Adrenal gland (tissue), 12 donors: Measurements from ENCODE around the gene RPL4. TPM values are rescaled to one million over a fixed set of nuclear protein-coding genes. Genes with fewer than 3 reads are reported as not detected.

Experiments
- DNase-seq, 7 donors: peaks; one replicate each; pipeline ENCODE4 v3.0.0-alpha.2; 2019 to 2020
- H3K27ac ChIP-seq, 5 donors: fragments of 200-600 bp; sonication (generic) in 4 of 5; 1 replicate in 3 of 5; 2 replicates in 2 of 5; pipeline versions ENCODE4 v1.5.1 to v1.8.0; 2016 to 2020; ENCODE audit warnings: mild to moderate bottlenecking in 1 of 5
- H3K27me3 ChIP-seq: fragments of 200-600 bp; 2 replicates; pipeline ENCODE4 v1.8.0; 2021
- H3K36me3 ChIP-seq, 2 donors: fragments of 200-600 bp; replicated peaks in 1 of 2; 1 replicate in 1 of 2; 2 replicates in 1 of 2; pipeline versions ENCODE4 v1.5.1 to v1.8.0; 2018 to 2022
- H3K4me1 ChIP-seq, 2 donors: fragments of 200-600 bp; replicated peaks in 1 of 2; 1 replicate in 1 of 2; 2 replicates in 1 of 2; pipeline versions ENCODE4 v1.5.1 to v1.8.0; 2018 to 2021
- H3K4me3 ChIP-seq, 4 donors: fragments of 200-600 bp; sonication (generic) in 3 of 4; one replicate each; pipeline ENCODE4 v1.5.1; 2016 to 2018
- H3K9me3 ChIP-seq, 3 donors: fragments of 200-600 bp; sonication (generic) in 1 of 3; replicated peaks in 1 of 3; 1 replicate in 2 of 3; 2 replicates in 1 of 3; pipeline versions ENCODE4 v1.5.1 to v1.8.0; 2016 to 2021
- POLR2A ChIP-seq, 2 donors: fragments of 450-650 bp; IDR thresholded peaks; one replicate each; pipeline ENCODE4 v1.6.1; 2017; ENCODE audit warnings: antibody characterized with exemption in 2 of 2, mild to moderate bottlenecking in 2 of 2, moderate library complexity in 1 of 2
- WGBS, 4 donors: extraction: QIAGEN DNeasy Blood & Tissue Kit in 2 of 4; methylation state at CpG; one replicate each; pipeline versions ENCODE4 v1.1.5 to v1.1.7; 2013 to 2017; 5-methylcytosine and 5-hydroxymethylcytosine counted together
- intact Hi-C, 2 donors: fragments of 100-400 bp; cut with DNase I; formaldehyde crosslinking; loops; one replicate each; pipeline versions ENCODE4 v1.14.1 to v1.15.0; 2022 to 2023
- polyA plus RNA-seq, 3 donors: library from polyadenylated mRNA; stranded (reverse); fragments of 200-250 nt in 2 of 3; fragments of 350-450 nt in 1 of 3; fragmentation: Illumina TruSeq in 1 of 3; extraction: RNeasy Lipid Tissue Mini Kit (QIAGEN cat#74804) in 1 of 3; gene quantifications; one replicate each; pipeline ENCODE4 v1.2.3, GENCODE V29; 2013 to 2014
- total RNA-seq, 9 donors: library from RNA; depleted of rRNA in 4 of 9; stranded (reverse); fragments of >200 nt in 4 of 9; fragments of 120-200 nt in 1 of 9; fragmentation: NEBNext Ultra II Directional in 1 of 9; extraction: Animal tissue kit (Norgen Biotek cat#: 25700) in 1 of 9; gene quantifications; one replicate each; pipeline versions ENCODE4 v1.1.0 to v1.2.4, GENCODE V29; 2013 to 2023
- TF ChIP-seq, protein P1 (sequence below), 6 experiments: fragments of 450-650 bp in 4 of 6; fragments of 200-600 bp in 2 of 6; sonication (generic) in 1 of 6; IDR thresholded peaks; 1 replicate in 5 of 6; 2 replicates in 1 of 6; pipeline versions ENCODE4 v1.5.1 to v1.8.0; 2016 to 2021; ENCODE audit warnings: antibody characterized with exemption in 6 of 6, mild to moderate bottlenecking in 2 of 6, moderate library complexity in 1 of 6
- donor health status: healthy with polysubstance abuse.
- donor health status: Bipolar disorder and iron deficiency.
- donor health status: DM: yes; HTN: yes; CAD: no.
- donor health status: DM: no; HTN: no; CAD: no.
- donor health status: DM: no; HTN: no; CAD: no.
- donor health status: DM: yes; HTN: yes; CAD: no.

RPL4 gene
- total and polyA plus RNA-seq, 12 donors = 1,447 to 3,854 (median 2,471) TPM

DNA sequence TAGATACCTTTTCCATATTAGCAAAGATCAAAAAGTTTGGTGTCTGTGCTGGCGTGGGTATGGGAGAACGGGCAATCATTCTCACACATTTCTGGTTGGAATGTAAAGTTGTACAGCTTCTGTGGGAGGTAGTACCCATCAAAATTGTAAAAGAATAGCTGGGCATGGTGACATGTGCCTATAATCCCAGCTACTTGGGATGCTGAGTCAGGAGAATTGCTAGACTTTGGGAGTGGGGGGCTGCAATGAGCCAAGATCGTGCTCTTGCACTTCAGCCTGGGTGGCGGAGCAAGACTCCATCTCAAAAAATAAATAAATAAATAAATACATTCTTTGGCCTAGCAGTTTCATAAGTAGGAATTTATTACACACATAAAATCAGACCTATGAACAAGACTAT lies 38.2 kb upstream of the RPL4 start:
- Histone ChIP-seq H3K27ac (no peak overlapping the region), H3K4me3 (no peak overlapping the region), H3K27me3 (no peaks in the 10 kb centered on the region), H3K9me3 (no peaks in the 10 kb centered on the region), H3K4me1 (no peaks in the 10 kb centered on the region), H3K36me3 (no peaks in the 10 kb centered on the region)
- no peak for DNase-seq
- intact Hi-C loops = no loop called here
- TF ChIP-seq, protein P1, sequence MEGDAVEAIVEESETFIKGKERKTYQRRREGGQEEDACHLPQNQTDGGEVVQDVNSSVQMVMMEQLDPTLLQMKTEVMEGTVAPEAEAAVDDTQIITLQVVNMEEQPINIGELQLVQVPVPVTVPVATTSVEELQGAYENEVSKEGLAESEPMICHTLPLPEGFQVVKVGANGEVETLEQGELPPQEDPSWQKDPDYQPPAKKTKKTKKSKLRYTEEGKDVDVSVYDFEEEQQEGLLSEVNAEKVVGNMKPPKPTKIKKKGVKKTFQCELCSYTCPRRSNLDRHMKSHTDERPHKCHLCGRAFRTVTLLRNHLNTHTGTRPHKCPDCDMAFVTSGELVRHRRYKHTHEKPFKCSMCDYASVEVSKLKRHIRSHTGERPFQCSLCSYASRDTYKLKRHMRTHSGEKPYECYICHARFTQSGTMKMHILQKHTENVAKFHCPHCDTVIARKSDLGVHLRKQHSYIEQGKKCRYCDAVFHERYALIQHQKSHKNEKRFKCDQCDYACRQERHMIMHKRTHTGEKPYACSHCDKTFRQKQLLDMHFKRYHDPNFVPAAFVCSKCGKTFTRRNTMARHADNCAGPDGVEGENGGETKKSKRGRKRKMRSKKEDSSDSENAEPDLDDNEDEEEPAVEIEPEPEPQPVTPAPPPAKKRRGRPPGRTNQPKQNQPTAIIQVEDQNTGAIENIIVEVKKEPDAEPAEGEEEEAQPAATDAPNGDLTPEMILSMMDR (IDR thresholded peaks at IDR 0.05) = no peak
- TF ChIP-seq POLR2A (IDR thresholded peaks at IDR 0.05) = no peak
- WGBS, 4 donors = 95 to 99% (median 96%) methylated on average over 4 of the region's 4 CpGs

DNA sequence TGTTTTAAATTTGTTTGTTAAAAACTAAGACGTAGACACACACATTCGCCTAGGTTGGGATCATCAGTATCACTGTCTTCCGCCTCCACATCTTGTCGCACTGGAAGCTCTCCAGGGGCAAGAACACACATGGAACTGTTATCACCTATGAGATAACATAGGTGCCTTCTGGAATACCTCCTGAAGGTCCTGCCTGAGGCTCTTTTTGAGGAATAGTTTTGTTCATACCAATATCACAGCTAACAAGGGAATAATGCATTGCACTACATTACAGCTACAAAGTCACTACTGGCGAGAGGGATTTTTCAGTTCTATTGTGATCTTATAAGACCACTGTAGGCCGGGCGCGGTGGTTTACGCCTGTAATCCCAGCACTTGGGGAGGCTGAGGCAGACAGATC lies 30.4 kb upstream of the RPL4 start:
- Histone ChIP-seq H3K4me1 (no peaks in the 10 kb centered on the region), H3K36me3 (no peaks in the 10 kb centered on the region), H3K27ac (no peak overlapping the region), H3K9me3 (no peaks in the 10 kb centered on the region), H3K4me3 (no peak overlapping the region), H3K27me3 (no peaks in the 10 kb centered on the region)
- no peak for DNase-seq
- TF ChIP-seq, protein P1 (IDR thresholded peaks at IDR 0.05) = no peak
- no peak for TF ChIP-seq POLR2A (IDR thresholded peaks at IDR 0.05)
- intact Hi-C loops = no loop called here
- 87 to 98% (median 94%) methylated on average over 9 of the region's 9 CpGs for WGBS, 4 donors

DNA sequence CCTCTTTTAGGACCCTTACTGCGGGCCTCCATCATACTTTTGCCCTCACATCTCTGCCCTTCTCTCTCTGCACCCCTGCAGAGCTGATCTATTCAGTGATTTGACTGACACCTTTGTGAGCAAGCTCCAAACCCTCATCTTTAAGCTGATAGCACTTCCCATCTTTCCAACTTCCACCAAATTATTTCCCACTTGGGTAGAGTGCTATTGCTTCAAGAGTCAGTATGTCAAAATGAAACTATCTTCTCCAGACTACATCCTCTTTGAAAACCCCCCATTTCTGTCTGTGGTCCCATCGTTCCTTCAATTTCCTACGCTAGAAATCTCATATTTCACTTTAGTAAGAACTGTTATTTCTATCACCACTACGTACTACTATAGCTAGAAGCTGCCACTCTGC lies 20.2 kb upstream of the RPL4 start:
- no peaks in the 10 kb centered on the region for H3K36me3 ChIP-seq
- intact Hi-C loops = no loop called here
- no peak overlapping the region for H3K4me3 ChIP-seq
- TF ChIP-seq, protein P1 (IDR thresholded peaks at IDR 0.05) = no peak
- no peak for TF ChIP-seq POLR2A (IDR thresholded peaks at IDR 0.05)
- no peak overlapping the region for H3K27ac ChIP-seq
- DNase-seq = no peak
- no peaks in the 10 kb centered on the region for H3K9me3 ChIP-seq
- no peaks in the 10 kb centered on the region for H3K27me3 ChIP-seq
- H3K4me1 ChIP-seq = no peaks in the 10 kb centered on the region
- 85 to 92% (median 88%) methylated on average over 4 of the region's 4 CpGs for WGBS, 4 donors

DNA sequence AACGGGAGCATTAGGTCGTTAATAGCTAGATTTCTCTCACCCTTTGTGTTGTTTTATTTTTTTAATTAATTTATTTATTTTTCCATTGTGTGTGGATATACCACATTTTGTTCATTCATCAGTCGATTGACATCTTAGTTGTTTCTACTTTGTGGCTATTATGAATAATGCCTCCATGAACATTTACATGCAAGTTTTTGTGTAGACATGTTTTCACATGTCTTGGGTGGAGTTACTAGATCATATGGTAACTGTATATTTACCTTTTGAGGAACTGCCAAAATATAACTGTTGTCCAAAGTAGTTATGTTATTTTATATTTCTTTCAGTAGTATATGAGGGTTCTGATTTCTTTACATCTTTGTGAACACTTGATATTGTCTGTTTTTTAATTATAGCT lies 19.3 kb upstream of the RPL4 start:
- Histone ChIP-seq H3K27me3 (no peaks in the 10 kb centered on the region), H3K4me1 (no peaks in the 10 kb centered on the region), H3K4me3 (no peak overlapping the region), H3K36me3 (no peaks in the 10 kb centered on the region), H3K9me3 (no peaks in the 10 kb centered on the region), H3K27ac (no peak overlapping the region)
- TF ChIP-seq, protein P1 (IDR thresholded peaks at IDR 0.05) = no peak
- no peak for TF ChIP-seq POLR2A (IDR thresholded peaks at IDR 0.05)
- WGBS, 4 donors = 93 to 95% (median 95%) methylated on average over 3 of the region's 3 CpGs
- intact Hi-C loops = no loop called here
- no peak for DNase-seq
